Trophoblast cell (in vitro differentiated cells and primary cell): ENCODE measurements around the gene OST4.

Experiments used
- DNase-seq, 2 donors: peaks; one replicate each; pipeline ENCODE4 v3.0.0-alpha.2; 2016
- H2AFZ ChIP-seq: 2 replicates; pipeline ENCODE4 v1.6.1; 2013; ENCODE audit warnings: low read length, moderate library complexity, mild to moderate bottlenecking; ENCODE audit not compliant: insufficient read depth, poor library complexity
- H2AK5ac ChIP-seq: 2 replicates; pipeline ENCODE4 v1.6.1; 2013; ENCODE audit warnings: mild to moderate bottlenecking, low read length
- H2BK120ac ChIP-seq: 2 replicates; pipeline ENCODE4 v1.6.1; 2013; ENCODE audit warnings: low read length, mild to moderate bottlenecking, moderate library complexity; ENCODE audit not compliant: insufficient read depth, poor library complexity
- H2BK12ac ChIP-seq: 2 replicates; pipeline ENCODE4 v1.6.1; 2013; ENCODE audit warnings: mild to moderate bottlenecking, low read length, moderate library complexity
- H2BK5ac ChIP-seq: 2 replicates; pipeline ENCODE4 v1.6.1; 2013; ENCODE audit warnings: low read length, low read depth, moderate library complexity, mild to moderate bottlenecking; ENCODE audit not compliant: poor library complexity
- H3K14ac ChIP-seq: 2 replicates; pipeline ENCODE4 v1.6.1; 2013; ENCODE audit warnings: mild to moderate bottlenecking, low read length
- H3K18ac ChIP-seq: 2 replicates; pipeline ENCODE4 v1.6.1; 2013; ENCODE audit warnings: mild to moderate bottlenecking, low read length
- H3K23ac ChIP-seq: 2 replicates; pipeline ENCODE4 v1.6.1; 2013; ENCODE audit warnings: low read length
- H3K27ac ChIP-seq: 2 replicates; pipeline ENCODE4 v1.5.1; 2013; ENCODE audit warnings: low read depth, mild to moderate bottlenecking, inconsistent platforms, low read length, moderate library complexity
- H3K27me3 ChIP-seq: 2 replicates; pipeline ENCODE4 v1.6.1; 2013; ENCODE audit warnings: inconsistent platforms, mild to moderate bottlenecking, low read length, moderate library complexity; ENCODE audit not compliant: insufficient read depth
- H3K36me3 ChIP-seq, 2 experiments: 1 replicate in 1 of 2; 2 replicates in 1 of 2; pipeline ENCODE4 v1.6.1; 2013; ENCODE audit warnings: low read length in 2 of 2, mild to moderate bottlenecking in 2 of 2, moderate library complexity in 1 of 2; ENCODE audit not compliant: insufficient read depth in 2 of 2, control insufficient read depth in 1 of 2
- H3K4ac ChIP-seq: 2 replicates; pipeline ENCODE4 v1.6.1; 2013; ENCODE audit warnings: low read depth, mild to moderate bottlenecking, low read length, moderate library complexity
- H3K4me1 ChIP-seq, 2 experiments: 1 replicate in 1 of 2; 2 replicates in 1 of 2; pipeline ENCODE4 v1.6.1; 2013; ENCODE audit warnings: low read length in 2 of 2, mild to moderate bottlenecking in 2 of 2, moderate library complexity in 1 of 2; ENCODE audit not compliant: insufficient read depth in 2 of 2, control insufficient read depth in 1 of 2
- H3K4me2 ChIP-seq: 2 replicates; pipeline ENCODE4 v1.6.1; 2013; ENCODE audit warnings: inconsistent platforms, mild to moderate bottlenecking, low read length, moderate library complexity
- H3K4me3 ChIP-seq: 2 replicates; pipeline ENCODE4 v1.5.1; 2013; ENCODE audit warnings: mild to moderate bottlenecking, low read depth, low read length, inconsistent platforms
- H3K79me1 ChIP-seq: one replicate; pipeline ENCODE4 v1.6.1; 2013; ENCODE audit warnings: low read length
- H3K79me2 ChIP-seq: 2 replicates; pipeline ENCODE4 v1.6.1; 2013; ENCODE audit warnings: low read length, mild to moderate bottlenecking; ENCODE audit not compliant: control insufficient read depth, insufficient read depth, poor library complexity
- H3K9ac ChIP-seq: 2 replicates; pipeline ENCODE4 v1.6.1; 2013; ENCODE audit warnings: mild to moderate bottlenecking, low read length
- H3K9me3 ChIP-seq: 2 replicates; pipeline ENCODE4 v1.6.1; 2013; ENCODE audit warnings: low read depth, mild to moderate bottlenecking, control low read depth, inconsistent platforms, low read length; ENCODE audit not compliant: insufficient read depth
- H4K12ac ChIP-seq: 2 replicates; pipeline ENCODE4 v1.6.1; 2013; ENCODE audit warnings: low read depth, mild to moderate bottlenecking, low read length, moderate library complexity
- H4K8ac ChIP-seq: 2 replicates; pipeline ENCODE4 v1.6.1; 2013; ENCODE audit warnings: low read depth, mild to moderate bottlenecking, low read length, moderate library complexity
- H4K91ac ChIP-seq: one replicate; pipeline ENCODE4 v1.6.1; 2013; ENCODE audit warnings: low read depth, mild to moderate bottlenecking, low read length, moderate library complexity
- WGBS: extraction: QIAGEN DNeasy Blood & Tissue Kit; methylation state at CpG from one replicate; pipeline ENCODE4 v1.1.7; 2013; ENCODE audit warnings: missing lambda C conversion rate; ENCODE audit not compliant: insufficient read length, insufficient coverage; ENCODE audit errors: extremely low coverage; 5-methylcytosine and 5-hydroxymethylcytosine counted together

The OST4 gene

DNA sequence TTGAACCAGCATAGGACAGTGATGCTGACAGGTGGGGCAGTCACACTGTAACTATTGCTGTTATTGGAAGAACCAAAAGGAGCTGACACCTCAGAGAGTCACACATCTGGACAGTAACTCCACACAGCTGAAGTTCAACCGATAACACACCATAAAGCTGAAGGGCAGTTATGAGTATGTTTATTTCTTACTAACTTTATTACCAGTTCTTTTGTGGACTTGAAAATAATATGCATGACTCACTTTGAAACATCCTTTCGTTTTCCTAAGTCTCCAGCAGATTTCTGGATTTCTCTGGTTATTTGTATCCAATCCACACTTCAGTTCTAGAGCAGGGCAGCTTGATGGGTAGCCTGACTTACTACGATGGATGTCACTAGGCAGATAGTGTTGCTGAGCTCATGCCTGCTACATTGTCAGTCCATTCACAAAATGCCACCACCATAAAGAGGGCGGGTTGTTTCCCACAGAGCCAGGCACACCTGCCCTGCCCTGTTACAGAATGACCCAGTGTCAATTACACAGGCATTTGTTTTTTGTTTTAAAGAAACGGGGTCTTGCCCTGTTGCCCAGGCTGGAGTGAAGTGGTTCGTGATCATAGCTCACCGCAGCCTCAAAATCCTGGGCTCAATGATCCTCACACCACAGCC, 28.3 kb downstream of the OST4 start:
- Histone ChIP-seq H3K9me3 (no peaks in the 10 kb centered on the region), H4K8ac (no peak overlapping the region), H3K36me3 (peaks cover 42 to 49% of the 10 kb centered on the region in 2 experiments), H2AK5ac (no peak overlapping the region), H3K4me2 (no peak overlapping the region), H4K12ac (no peak overlapping the region), H3K23ac (no peak overlapping the region), H3K4me1 (no peaks in the 10 kb centered on the region), H2BK12ac (no peak overlapping the region), H3K9ac (no peak overlapping the region), H3K4me3 (no peak overlapping the region), H2AFZ (no peak overlapping the region), H3K27ac (no peak overlapping the region), H2BK5ac (no peak overlapping the region), H3K79me1 (no peaks in the 10 kb centered on the region), H2BK120ac (no peak overlapping the region), H3K4ac (no peak overlapping the region), H3K14ac (no peak overlapping the region), H3K79me2 (no peaks in the 10 kb centered on the region), H3K18ac (no peak overlapping the region), H4K91ac (no peak overlapping the region), H3K27me3 (no peaks in the 10 kb centered on the region)
- WGBS: no CpG with 5 or more reads among the region's 7 CpGs
- no peak for DNase-seq

DNA sequence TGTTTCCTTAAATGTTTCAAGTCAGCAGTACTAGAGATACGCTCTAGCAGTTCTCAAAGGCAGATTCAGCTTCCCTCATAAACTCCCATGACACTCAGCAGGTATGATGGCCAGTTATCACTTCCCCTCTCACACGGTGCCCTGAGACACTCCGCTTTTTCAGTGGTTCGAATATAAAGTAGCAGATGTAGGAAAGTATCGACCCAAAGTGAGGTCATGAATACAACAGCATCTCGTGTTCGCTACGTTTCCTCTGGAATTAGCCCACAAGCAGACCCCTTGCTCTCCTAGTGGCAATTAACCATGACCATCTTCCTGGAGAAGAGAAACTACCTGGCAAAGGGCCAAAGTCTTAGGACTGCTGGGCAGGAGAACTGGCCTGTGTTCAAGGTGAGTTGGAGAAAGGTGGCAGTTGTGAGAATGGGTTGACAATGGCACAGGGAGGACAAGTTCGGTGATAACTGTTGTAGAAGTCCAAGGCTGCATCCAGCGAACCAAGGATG, 29.2 kb downstream of the OST4 start:
- Histone ChIP-seq H3K9ac (no peak overlapping the region), H3K4ac (no peak overlapping the region), H3K4me3 (no peak overlapping the region), H3K14ac (no peak overlapping the region), H4K8ac (no peak overlapping the region), H2BK12ac (no peak overlapping the region), H3K4me1 (no peaks in the 10 kb centered on the region), H2AK5ac (no peak overlapping the region), H3K18ac (no peak overlapping the region), H2AFZ (no peak overlapping the region), H3K79me2 (no peaks in the 10 kb centered on the region), H4K12ac (no peak overlapping the region), H3K36me3 (peaks cover 51 to 58% of the 10 kb centered on the region in 2 experiments), H2BK5ac (no peak overlapping the region), H4K91ac (no peak overlapping the region), H3K79me1 (no peaks in the 10 kb centered on the region), H2BK120ac (no peak overlapping the region), H3K27me3 (no peaks in the 10 kb centered on the region), H3K27ac (no peak overlapping the region), H3K23ac (no peak overlapping the region), H3K4me2 (no peak overlapping the region), H3K9me3 (no peaks in the 10 kb centered on the region)
- no CpG with 5 or more reads among the region's 10 CpGs for WGBS
- no peak for DNase-seq

DNA sequence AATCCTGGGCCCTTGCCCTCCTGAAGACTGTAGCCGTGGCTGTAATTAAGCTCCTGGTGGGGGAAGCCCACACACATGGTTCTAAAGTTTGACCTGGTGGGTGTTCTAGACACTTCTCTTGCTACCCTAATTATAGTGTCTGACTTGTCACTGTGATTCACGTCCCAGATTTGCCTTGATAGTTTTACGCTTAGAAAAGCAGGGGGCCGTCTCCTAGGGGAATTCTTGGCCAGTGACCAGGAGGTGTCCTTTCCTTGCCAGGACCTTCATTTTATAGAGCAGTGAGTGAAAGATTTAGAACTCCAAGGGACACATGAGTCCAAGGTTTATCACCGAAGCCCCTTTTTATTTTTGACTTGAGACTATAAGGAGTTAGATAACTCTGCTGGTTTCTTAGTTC, 29.7 kb downstream of the OST4 start:
- peaks cover 54 to 62% of the 10 kb centered on the region in 2 experiments for H3K36me3 ChIP-seq
- no peak overlapping the region for H4K8ac ChIP-seq
- no peak overlapping the region for H4K91ac ChIP-seq
- no peak overlapping the region for H2BK12ac ChIP-seq
- no peak overlapping the region for H3K14ac ChIP-seq
- no peaks in the 10 kb centered on the region for H3K9me3 ChIP-seq
- H3K9ac ChIP-seq: no peak overlapping the region
- H2AFZ ChIP-seq: no peak overlapping the region
- H3K4me1 ChIP-seq: no peaks in the 10 kb centered on the region
- H3K4me3 ChIP-seq: no peak overlapping the region
- H3K79me2 ChIP-seq: no peaks in the 10 kb centered on the region
- no peak overlapping the region for H3K4me2 ChIP-seq
- H3K27ac ChIP-seq: no peak overlapping the region
- H4K12ac ChIP-seq: no peak overlapping the region
- no peaks in the 10 kb centered on the region for H3K79me1 ChIP-seq
- no peak overlapping the region for H2AK5ac ChIP-seq
- WGBS: no CpG with 5 or more reads among the region's 5 CpGs
- H3K27me3 ChIP-seq: no peaks in the 10 kb centered on the region
- no peak overlapping the region for H3K4ac ChIP-seq
- DNase-seq: no peak
- no peak overlapping the region for H2BK5ac ChIP-seq
- H3K23ac ChIP-seq: no peak overlapping the region
- H2BK120ac ChIP-seq: no peak overlapping the region
- no peak overlapping the region for H3K18ac ChIP-seq

DNA sequence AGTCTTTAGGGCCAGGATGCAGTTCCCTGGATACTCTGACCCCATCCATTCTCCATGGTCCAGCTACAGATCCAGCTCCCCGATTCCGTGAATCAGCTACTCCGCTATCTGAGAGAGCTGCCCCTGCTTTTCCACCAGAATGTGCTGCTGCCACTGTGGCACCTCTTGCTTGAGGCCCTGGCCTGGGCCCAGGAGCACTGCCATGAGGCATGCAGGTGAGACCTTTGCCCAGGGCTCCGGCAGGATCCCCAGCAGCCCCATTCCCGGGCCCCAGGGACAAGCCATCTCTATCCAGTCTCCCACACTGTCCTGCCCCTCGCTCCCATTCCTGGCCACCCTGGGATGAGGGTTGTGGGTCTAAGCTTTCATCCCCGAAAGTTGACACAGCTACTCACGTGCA, 31.2 kb downstream of the OST4 start:
- no peak overlapping the region for H2BK12ac ChIP-seq
- H4K91ac ChIP-seq: no peak overlapping the region
- H2AK5ac ChIP-seq: no peak overlapping the region
- no peaks in the 10 kb centered on the region for H3K4me1 ChIP-seq
- no peak overlapping the region for H2AFZ ChIP-seq
- no peak overlapping the region for H4K12ac ChIP-seq
- H3K79me1 ChIP-seq: no peaks in the 10 kb centered on the region
- no peak overlapping the region for H3K23ac ChIP-seq
- H3K4me3 ChIP-seq: no peak overlapping the region
- H3K4me2 ChIP-seq: no peak overlapping the region
- H3K4ac ChIP-seq: no peak overlapping the region
- DNase-seq: no peak
- no peaks in the 10 kb centered on the region for H3K27me3 ChIP-seq
- H3K79me2 ChIP-seq: no peaks in the 10 kb centered on the region
- no peak overlapping the region for H3K14ac ChIP-seq
- no peak overlapping the region for H3K9ac ChIP-seq
- H2BK5ac ChIP-seq: no peak overlapping the region
- no peak overlapping the region for H3K18ac ChIP-seq
- WGBS: no CpG with 5 or more reads among the region's 8 CpGs
- peaks cover 68 to 77% of the 10 kb centered on the region in 2 experiments for H3K36me3 ChIP-seq
- no peaks in the 10 kb centered on the region for H3K9me3 ChIP-seq
- no peak overlapping the region for H2BK120ac ChIP-seq
- H3K27ac ChIP-seq: no peak overlapping the region
- no peak overlapping the region for H4K8ac ChIP-seq
